Upper lobe of right lung (tissue), 1 donor: ENCODE measurements around the gene FXYD6. TPM values are rescaled to one million over a fixed set of nuclear protein-coding genes. Genes with fewer than 3 reads are reported as not detected.
A peak's percentile ranks its signal among the peaks of the same experiment; 100 is the strongest.
"Not testable (repeated sequence)": the region's sequence is repeated elsewhere in the genome, so short reads cannot be mapped to it uniquely, and the experiment has no call there.

Source experiments
- ATAC-seq: fragments of 200-7000 bp; cut with Tn5 transposase; one replicate; pipeline ENCODE4 v1.9.1; 2020; ENCODE audit warnings: mild to moderate bottlenecking, moderate library complexity
- DNase-seq: peaks from one replicate; pipeline ENCODE4 v3.0.0-alpha.2; 2020
- H3K27ac ChIP-seq: fragments of 200-600 bp; one replicate; pipeline ENCODE4 v1.8.0; 2022
- H3K27me3 ChIP-seq: fragments of 200-600 bp; one replicate; pipeline ENCODE4 v1.8.0; 2022; ENCODE audit warnings: mild to moderate bottlenecking
- H3K36me3 ChIP-seq: fragments of 200-600 bp; one replicate; pipeline ENCODE4 v1.8.0; 2022
- H3K4me1 ChIP-seq: fragments of 200-600 bp; one replicate; pipeline ENCODE4 v1.8.0; 2022
- H3K4me3 ChIP-seq: fragments of 200-600 bp; one replicate; pipeline ENCODE4 v1.8.0; 2022; ENCODE audit warnings: mild to moderate bottlenecking
- H3K9me3 ChIP-seq: fragments of 200-600 bp; one replicate; pipeline ENCODE4 v1.8.0; 2022
- intact Hi-C: fragments of 100-400 bp; cut with DNase I; formaldehyde crosslinking; loops from one replicate; pipeline ENCODE4 v1.11.0; 2022
- total RNA-seq: library from RNA; stranded (reverse); fragmentation: NEBNext Ultra II Directional; extraction: Animal tissue kit (Norgen Biotek cat#: 25700); gene quantifications from one replicate; pipeline ENCODE4 v1.2.1, GENCODE V29; 2021
- TF ChIP-seq, protein P1 (sequence below): fragments of 200-600 bp; IDR thresholded peaks from one replicate; pipeline ENCODE4 v1.8.0; 2022; ENCODE audit warnings: antibody characterized with exemption
- donor health status: DM: no; HTN: yes; CAD: no; lungs with severe emphysema.

FXYD6 gene
- total RNA-seq, 1 donor from 2014 or later: 59.0 TPM

DNA sequence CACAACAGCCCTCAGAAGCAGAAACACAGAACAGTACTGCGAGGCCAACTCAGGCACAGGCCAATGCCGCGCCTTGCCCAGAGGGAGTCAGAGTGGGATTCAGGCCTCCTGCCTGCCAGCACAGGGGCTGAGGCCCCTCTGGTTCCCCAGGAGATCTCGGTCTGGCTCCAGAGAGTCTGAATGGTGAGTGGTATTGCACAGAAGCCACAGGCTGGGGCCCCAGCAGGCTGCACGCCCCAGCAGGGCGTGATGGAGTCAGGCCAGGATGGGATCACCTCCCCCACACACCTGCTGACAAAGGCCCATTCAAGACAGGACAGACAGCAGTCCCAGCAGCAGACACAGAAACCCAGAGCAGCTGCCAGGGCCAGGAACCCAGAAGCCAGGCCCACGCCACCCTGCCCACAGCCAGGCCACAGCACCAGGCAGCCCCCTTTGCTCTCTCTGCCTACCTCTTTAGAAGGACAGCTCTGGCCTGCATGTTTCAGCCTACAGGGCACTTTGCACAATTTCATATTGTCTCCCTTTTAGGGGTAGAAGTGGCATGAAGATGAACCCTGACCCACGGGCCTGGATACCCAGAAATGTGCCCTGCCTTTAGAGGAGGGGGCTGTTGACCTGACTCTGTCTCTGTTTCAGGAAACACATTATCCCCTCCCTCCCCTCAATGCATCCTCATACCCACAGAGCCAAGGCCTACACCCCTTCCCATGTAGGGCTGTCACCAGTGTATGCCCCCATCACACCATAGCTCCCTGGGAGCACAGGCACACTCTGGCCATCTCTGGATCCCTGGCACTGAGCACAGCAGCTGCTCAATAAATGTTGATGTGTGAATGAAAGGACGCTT, 6.1 kb downstream of the FXYD6 start:
- Histone ChIP-seq H3K4me3 (no peak overlapping the region), H3K9me3 (no peaks in the 10 kb centered on the region), H3K27ac (no peak overlapping the region), H3K4me1 (peaks cover 24% of the 10 kb centered on the region), H3K27me3 (peaks cover 15% of the 10 kb centered on the region), H3K36me3 (no peaks in the 10 kb centered on the region)
- TF ChIP-seq, protein P1, sequence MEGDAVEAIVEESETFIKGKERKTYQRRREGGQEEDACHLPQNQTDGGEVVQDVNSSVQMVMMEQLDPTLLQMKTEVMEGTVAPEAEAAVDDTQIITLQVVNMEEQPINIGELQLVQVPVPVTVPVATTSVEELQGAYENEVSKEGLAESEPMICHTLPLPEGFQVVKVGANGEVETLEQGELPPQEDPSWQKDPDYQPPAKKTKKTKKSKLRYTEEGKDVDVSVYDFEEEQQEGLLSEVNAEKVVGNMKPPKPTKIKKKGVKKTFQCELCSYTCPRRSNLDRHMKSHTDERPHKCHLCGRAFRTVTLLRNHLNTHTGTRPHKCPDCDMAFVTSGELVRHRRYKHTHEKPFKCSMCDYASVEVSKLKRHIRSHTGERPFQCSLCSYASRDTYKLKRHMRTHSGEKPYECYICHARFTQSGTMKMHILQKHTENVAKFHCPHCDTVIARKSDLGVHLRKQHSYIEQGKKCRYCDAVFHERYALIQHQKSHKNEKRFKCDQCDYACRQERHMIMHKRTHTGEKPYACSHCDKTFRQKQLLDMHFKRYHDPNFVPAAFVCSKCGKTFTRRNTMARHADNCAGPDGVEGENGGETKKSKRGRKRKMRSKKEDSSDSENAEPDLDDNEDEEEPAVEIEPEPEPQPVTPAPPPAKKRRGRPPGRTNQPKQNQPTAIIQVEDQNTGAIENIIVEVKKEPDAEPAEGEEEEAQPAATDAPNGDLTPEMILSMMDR: no peak
- no peak for ATAC-seq
- no peak for DNase-seq
- intact Hi-C loops: no loop called here

DNA sequence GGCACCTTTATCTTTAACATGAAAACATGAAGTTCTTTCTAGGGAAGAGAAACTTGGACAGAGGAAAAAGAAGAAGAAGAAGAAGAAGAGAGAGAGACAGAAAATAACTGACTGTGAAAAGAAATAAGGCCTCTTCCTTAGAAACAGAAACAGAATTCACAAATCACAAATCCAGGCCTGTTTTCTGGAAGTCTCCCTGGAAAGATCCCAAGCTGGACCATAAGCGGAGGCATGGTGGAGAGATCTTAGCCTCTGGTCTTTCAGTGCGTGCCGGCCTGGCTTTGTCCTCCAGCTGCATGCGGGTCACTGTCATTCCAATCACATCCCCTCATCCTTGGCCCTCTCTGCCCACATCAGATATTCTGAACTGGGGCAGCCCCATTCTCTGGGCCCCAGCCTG, 6.9 kb downstream of the FXYD6 start:
- ATAC-seq (no peak), DNase-seq (no peak)
- TF ChIP-seq, protein P1: no peak
- Histone ChIP-seq H3K36me3 (no peaks in the 10 kb centered on the region), H3K4me1 (peaks cover 21% of the 10 kb centered on the region), H3K4me3 (no peak overlapping the region), H3K27me3 (peaks cover 8% of the 10 kb centered on the region), H3K27ac (no peak overlapping the region), H3K9me3 (no peaks in the 10 kb centered on the region)
- intact Hi-C loops: no loop called here

DNA sequence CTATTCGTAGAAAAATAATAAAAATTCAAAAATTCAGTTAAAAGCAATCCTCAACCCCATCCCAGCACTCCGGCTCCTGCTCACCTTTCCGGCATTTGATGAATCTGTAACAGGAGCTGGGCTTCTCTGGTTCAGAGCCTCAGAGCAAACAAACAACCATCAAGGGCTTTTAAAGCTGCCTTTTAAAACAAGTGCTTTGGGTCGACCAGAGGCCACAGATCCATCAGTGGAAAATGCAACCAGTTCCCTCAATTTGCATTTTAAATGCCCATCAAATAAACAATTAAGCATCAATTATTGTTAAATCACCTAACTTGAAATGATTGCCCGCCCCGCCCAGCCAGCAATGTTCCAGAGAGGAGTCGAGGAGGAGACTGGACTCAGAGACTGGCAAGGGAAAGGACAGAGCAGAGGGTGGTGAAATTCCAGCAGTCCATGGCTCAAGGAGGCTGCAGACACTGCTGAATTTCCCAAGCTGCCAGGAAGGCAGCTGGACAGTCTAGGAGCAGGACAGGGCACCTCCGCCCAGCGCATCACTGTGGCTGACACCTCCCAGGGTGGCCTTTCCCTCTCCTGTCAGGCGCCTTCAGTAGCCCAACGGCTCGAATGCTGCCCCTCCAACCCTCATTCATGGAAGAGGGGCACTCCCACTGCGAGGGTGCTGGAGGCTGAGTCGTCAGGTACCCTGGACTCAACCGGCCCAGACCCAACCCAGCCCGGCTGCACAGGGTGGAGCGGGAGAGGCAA, 7.5 kb downstream of the FXYD6 start:
- H3K4me3 ChIP-seq: no peak overlapping the region
- no peak overlapping the region for H3K27ac ChIP-seq
- ATAC-seq (peak; percentile 13), DNase-seq (no peak)
- H3K4me1 ChIP-seq: peaks cover 17% of the 10 kb centered on the region
- no peaks in the 10 kb centered on the region for H3K9me3 ChIP-seq
- TF ChIP-seq, protein P1: no peak
- intact Hi-C loops: no loop called here
- no peaks in the 10 kb centered on the region for H3K36me3 ChIP-seq
- H3K27me3 ChIP-seq: peaks cover 3% of the 10 kb centered on the region

DNA sequence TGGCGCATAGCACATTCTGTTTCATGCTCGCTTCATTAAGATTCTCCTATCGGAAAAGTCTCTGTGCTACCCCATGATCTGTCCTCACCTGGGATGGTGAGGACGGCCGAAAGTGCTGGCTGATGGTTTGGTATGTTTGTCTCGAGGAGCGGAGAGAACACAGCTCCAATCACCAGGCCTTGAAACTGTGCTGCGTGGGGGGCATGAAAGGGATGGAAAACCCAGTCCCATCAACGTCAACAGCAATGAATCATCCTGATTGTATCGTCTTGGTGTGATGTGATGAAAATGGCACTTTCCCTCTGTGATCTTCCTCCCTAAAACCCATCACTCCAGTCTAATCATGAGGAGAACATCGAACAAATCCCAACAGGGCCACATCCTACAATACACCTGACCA, 8.4 kb downstream of the FXYD6 start:
- Histone ChIP-seq H3K9me3 (no peaks in the 10 kb centered on the region), H3K27ac (no peak overlapping the region), H3K4me1 (peaks cover 12% of the 10 kb centered on the region), H3K27me3 (no peaks in the 10 kb centered on the region), H3K36me3 (no peaks in the 10 kb centered on the region), H3K4me3 (no peak overlapping the region)
- ATAC-seq: no peak
- intact Hi-C loops: no loop called here
- TF ChIP-seq, protein P1: no peak
- no peak for DNase-seq

DNA sequence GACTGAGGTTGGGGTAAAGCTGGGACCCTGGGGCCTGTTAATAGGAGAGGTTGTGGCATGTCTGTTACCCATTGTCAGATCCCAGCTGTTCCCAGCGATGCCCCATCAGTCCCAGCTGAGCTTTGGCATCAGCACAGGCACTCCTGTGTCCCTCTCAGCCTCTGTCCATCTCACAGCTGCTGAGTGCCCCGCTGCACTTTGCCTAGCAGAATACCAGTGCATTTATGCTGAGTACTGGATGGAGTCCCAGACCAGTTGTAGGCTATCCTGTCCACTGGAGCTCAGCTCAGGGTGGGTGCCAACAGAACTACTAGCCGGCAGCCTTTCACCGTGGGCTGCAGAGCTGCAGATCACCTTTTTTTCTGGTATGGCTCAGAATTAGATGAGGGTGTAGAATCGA, 9.9 kb downstream of the FXYD6 start:
- Histone ChIP-seq H3K9me3 (no peaks in the 10 kb centered on the region), H3K36me3 (no peaks in the 10 kb centered on the region), H3K4me1 (peaks cover 19% of the 10 kb centered on the region), H3K27me3 (no peaks in the 10 kb centered on the region), H3K27ac (no peak overlapping the region), H3K4me3 (no peak overlapping the region)
- ATAC-seq (no peak), DNase-seq (no peak)
- intact Hi-C loops: no loop called here
- TF ChIP-seq, protein P1: no peak

DNA sequence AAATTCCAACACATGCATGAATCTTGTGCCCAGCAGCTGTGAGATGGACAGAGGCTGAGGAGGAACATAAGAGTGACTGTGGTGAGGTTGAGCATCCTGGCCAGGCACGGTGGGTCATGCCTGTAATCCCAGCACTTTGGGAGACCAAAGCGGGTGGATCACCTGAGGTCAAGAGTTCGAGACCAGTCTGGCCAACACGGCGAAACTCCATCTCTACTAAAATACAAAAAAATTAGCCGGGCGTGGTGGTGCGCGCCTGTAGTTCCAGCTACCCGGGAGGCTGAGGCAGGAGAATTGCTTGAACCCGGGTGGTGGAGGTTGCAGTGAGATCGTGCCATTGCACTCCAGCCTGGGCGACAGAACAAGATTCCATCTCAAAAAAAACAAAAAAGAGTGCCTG, 10.9 kb downstream of the FXYD6 start:
- H3K4me3 ChIP-seq, DNase-seq, H3K27ac ChIP-seq, ATAC-seq, intact Hi-C loops, H3K9me3 ChIP-seq, H3K27me3 ChIP-seq, H3K36me3 ChIP-seq: not testable (repeated sequence)
- peaks cover 25% of the 10 kb centered on the region for H3K4me1 ChIP-seq
